GM12878 (cell line): ENCODE results near the gene CALR. TPM values are rescaled to one million over a fixed set of nuclear protein-coding genes. Genes with fewer than 3 reads are reported as not detected.

Experiments
- ATAC-seq: fragments of 200-7000 bp; cut with Tn5 transposase; 3 replicates; pipeline ENCODE4 v1.9.1; 2020; ENCODE audit warnings: mild to moderate bottlenecking, moderate library complexity
- BruUV-seq: library from RNA; stranded (reverse); fragments of 400-500 nt; replicated peaks from 2 replicates; lab custom pipeline; 2021; lab: Mats Ljungman, UMichigan
- CTCF ChIA-PET: fragments of 300-600 bp; sonication (Branson Sonifier 250); formaldehyde crosslinking; extraction: SDS; loops from one replicate; lab custom pipeline; 2021; ENCODE audit warnings: inconsistent platforms; lab: Yijun Ruan, JAX
- POLR2A ChIA-PET: fragments of 350-600 bp; formaldehyde crosslinking; extraction: SDS; loops from one replicate; lab custom pipeline; 2021; ENCODE audit warnings: inconsistent platforms; lab: Charles Lee
- RAD21 ChIA-PET: fragments of 300-600 bp; sonication (Branson Sonifier 250); formaldehyde crosslinking; loops from one replicate; lab custom pipeline; 2023; ENCODE audit warnings: antibody characterized with exemption; ENCODE audit not compliant: unreplicated experiment; lab: Charles Lee
- SMC1A ChIA-PET: fragments of 300-600 bp; sonication (Branson Sonifier 250); formaldehyde crosslinking; loops from one replicate; lab custom pipeline; 2023; ENCODE audit not compliant: unreplicated experiment, uncharacterized antibody; lab: Charles Lee
- DNase-seq: peaks from one replicate; pipeline ENCODE4 v3.0.0-alpha.2; 2011; ENCODE audit warnings: low read depth, low spot score
- FAIRE-seq: peaks from 3 replicates; lab custom pipeline; 2011; peaks lifted over from hg19 to GRCh38; lab: Jason Lieb, UNC
- H2AFZ ChIP-seq: 2 replicates; pipeline ENCODE4 v1.6.0; 2011; ENCODE audit warnings: low read depth, low read length, control low read depth; ENCODE audit not compliant: control insufficient read depth
- H3K27ac ChIP-seq: 2 replicates; pipeline ENCODE4 v1.5.1; 2011; ENCODE audit warnings: control low read depth; ENCODE audit not compliant: control insufficient read depth, insufficient read depth
- H3K27me3 ChIP-seq, 2 experiments: replicated peaks in 1 of 2; 2 replicates each; pipeline versions ENCODE4 v1.6.0 to v1.6.1; 2011; ENCODE audit warnings: low read length in 1 of 2; ENCODE audit not compliant: control insufficient read depth in 2 of 2, insufficient read depth in 2 of 2
- H3K36me3 ChIP-seq, 2 experiments: 2 replicates each; pipeline ENCODE4 v1.5.1; 2011; ENCODE audit warnings: low read length in 1 of 2; ENCODE audit not compliant: control insufficient read depth in 2 of 2, insufficient read depth in 2 of 2
- H3K4me1 ChIP-seq: 2 replicates; pipeline ENCODE4 v1.6.1; 2011; ENCODE audit warnings: mild to moderate bottlenecking, low read length, moderate library complexity, mixed read lengths; ENCODE audit not compliant: control insufficient read depth, insufficient read depth
- H3K4me2 ChIP-seq: 2 replicates; pipeline ENCODE4 v1.6.0; 2011; ENCODE audit warnings: control low read depth; ENCODE audit not compliant: control insufficient read depth, insufficient read depth
- H3K4me3 ChIP-seq: fragments of 200-600 bp; sonication (generic); 2 replicates; pipeline ENCODE4 v1.5.1; 2016
- H3K79me2 ChIP-seq: 2 replicates; pipeline ENCODE4 v1.6.0; 2011; ENCODE audit warnings: low read length; ENCODE audit not compliant: control insufficient read depth, insufficient read depth
- H3K9ac ChIP-seq: 2 replicates; pipeline ENCODE4 v1.8.0; 2011; ENCODE audit warnings: low read length, control low read depth, mixed read lengths; ENCODE audit not compliant: control insufficient read depth, insufficient read depth
- H3K9me3 ChIP-seq: replicated peaks from 3 replicates; pipeline ENCODE4 v1.5.1; 2011; ENCODE audit warnings: mild to moderate bottlenecking, low read length; ENCODE audit not compliant: control insufficient read depth, insufficient read depth
- H4K20me1 ChIP-seq: 2 replicates; pipeline ENCODE4 v1.6.0; 2011; ENCODE audit not compliant: control insufficient read depth, insufficient read depth
- BMI1 ChIP-seq: fragments of 450-650 bp; IDR thresholded peaks from 2 replicates; pipeline ENCODE4 v1.6.1; 2016; ENCODE audit warnings: mild to moderate bottlenecking, moderate library complexity, borderline replicate concordance
- CHD4 ChIP-seq: fragments of 200-600 bp; sonication (generic); IDR thresholded peaks from 2 replicates; pipeline ENCODE4 v1.6.1; 2016; ENCODE audit warnings: mild to moderate bottlenecking
- DPF2 ChIP-seq: fragments of 450-650 bp; IDR thresholded peaks from 2 replicates; pipeline ENCODE4 v1.6.1; 2017; ENCODE audit warnings: mild to moderate bottlenecking
- HDAC6 ChIP-seq: fragments of 200-600 bp; sonication (generic); IDR thresholded peaks from one replicate; pipeline ENCODE4 v1.8.0; 2017; ENCODE audit warnings: antibody characterized with exemption; ENCODE audit not compliant: unreplicated experiment
- IKZF2 ChIP-seq, 2 experiments: fragments of 450-650 bp; IDR thresholded peaks; 2 replicates each; pipeline ENCODE4 v1.6.1; 2017; ENCODE audit warnings: mild to moderate bottlenecking in 2 of 2, moderate library complexity in 2 of 2
- IRF4 ChIP-seq: IDR thresholded peaks from 2 replicates; pipeline ENCODE4 v1.6.1; 2011; ENCODE audit warnings: low read depth, low read length
- NR2F1 ChIP-seq: fragments of 450-650 bp; conservative IDR thresholded peaks from 2 replicates; pipeline ENCODE4 v1.6.1; 2017; ENCODE audit warnings: mild to moderate bottlenecking
- NRF1 ChIP-seq: conservative IDR thresholded peaks from 2 replicates; pipeline ENCODE4 v1.6.1; 2011; ENCODE audit warnings: mild to moderate bottlenecking, low read depth, low read length, improper control_type of control experiment
- POU2F2 ChIP-seq: IDR thresholded peaks from 3 replicates; pipeline ENCODE4 v1.6.1; 2011; ENCODE audit warnings: low read depth, mild to moderate bottlenecking, low read length, borderline replicate concordance
- STAT3 ChIP-seq: IDR thresholded peaks from 2 replicates; pipeline ENCODE4 v1.6.1; 2011; ENCODE audit warnings: low read depth, low read length, improper control_type of control experiment
- WGBS: methylation state at CpG from one replicate; pipeline ENCODE4 v1.1.6; 2016; ENCODE audit warnings: low lambda C conversion rate; ENCODE audit not compliant: insufficient replicate concordance, insufficient coverage; ENCODE audit errors: missing lambda C conversion rate; 5-methylcytosine and 5-hydroxymethylcytosine counted together
- in situ Hi-C: fragments of 300-500 bp; cut with MboI; formaldehyde crosslinking; loops from 9 replicates; pipeline ENCODE4 v1.14.3; 2018; ENCODE audit warnings: mixed read lengths
- intact Hi-C: fragments of 100-400 bp; cut with micrococcal nuclease; formaldehyde crosslinking; loops from one replicate; pipeline ENCODE4 v1.14.2; 2022; ENCODE audit not compliant: unreplicated experiment
- polyA plus RNA-seq, 11 experiments: library from polyadenylated mRNA; depleted of rRNA in 4 of 11; unstranded in 6 of 11; stranded (reverse) in 5 of 11; fragments of >200 nt; fragmentation: Nextera tagmentation in 4 of 11; fragmentation: Illumina TruSeq in 1 of 11; extraction: Ambion mirVana in 4 of 11; extraction: Trizol in 1 of 11; gene quantifications; 1 replicate in 1 of 11; 2 replicates in 10 of 11; pipeline versions ENCODE4 v1.2.1 to v1.2.3, GENCODE V29; 2011 to 2016; ENCODE audit warnings: inconsistent platforms in 2 of 11, missing spikeins in 2 of 11, low read depth in 1 of 11
- total RNA-seq, 4 experiments: library from RNA; depleted of rRNA in 3 of 4; stranded (reverse); fragments of >200 nt in 3 of 4; fragmentation: Illumina TruSeq in 1 of 4; extraction: Trizol in 1 of 4; gene quantifications; 2 replicates each; pipeline versions ENCODE4 v1.2.1 to v1.2.3, GENCODE V29; 2013 to 2021
- TF ChIP-seq, protein P1 (sequence below): IDR thresholded peaks from 2 replicates; pipeline ENCODE4 v1.6.1; 2011; ENCODE audit warnings: borderline replicate concordance, low read depth, mild to moderate bottlenecking, moderate library complexity, low read length; ENCODE audit not compliant: insufficient read depth, poor library complexity, severe bottlenecking
- TF ChIP-seq, protein P2 (sequence below): fragments of 450-650 bp; IDR thresholded peaks from 2 replicates; pipeline ENCODE4 v1.6.1; 2016; ENCODE audit warnings: mild to moderate bottlenecking, moderate library complexity, borderline replicate concordance
- TF ChIP-seq, protein P3 (sequence below): IDR thresholded peaks from 2 replicates; pipeline ENCODE4 v1.6.1; 2012; ENCODE audit warnings: mild to moderate bottlenecking, low read depth, low read length

The CALR gene
- total and polyA plus RNA-seq, 10 of the 15 experiments (the other 5 are each of a cell fraction or from before 2014, with no cell fraction given) = 202 to 1,451 (median 749) TPM

DNA sequence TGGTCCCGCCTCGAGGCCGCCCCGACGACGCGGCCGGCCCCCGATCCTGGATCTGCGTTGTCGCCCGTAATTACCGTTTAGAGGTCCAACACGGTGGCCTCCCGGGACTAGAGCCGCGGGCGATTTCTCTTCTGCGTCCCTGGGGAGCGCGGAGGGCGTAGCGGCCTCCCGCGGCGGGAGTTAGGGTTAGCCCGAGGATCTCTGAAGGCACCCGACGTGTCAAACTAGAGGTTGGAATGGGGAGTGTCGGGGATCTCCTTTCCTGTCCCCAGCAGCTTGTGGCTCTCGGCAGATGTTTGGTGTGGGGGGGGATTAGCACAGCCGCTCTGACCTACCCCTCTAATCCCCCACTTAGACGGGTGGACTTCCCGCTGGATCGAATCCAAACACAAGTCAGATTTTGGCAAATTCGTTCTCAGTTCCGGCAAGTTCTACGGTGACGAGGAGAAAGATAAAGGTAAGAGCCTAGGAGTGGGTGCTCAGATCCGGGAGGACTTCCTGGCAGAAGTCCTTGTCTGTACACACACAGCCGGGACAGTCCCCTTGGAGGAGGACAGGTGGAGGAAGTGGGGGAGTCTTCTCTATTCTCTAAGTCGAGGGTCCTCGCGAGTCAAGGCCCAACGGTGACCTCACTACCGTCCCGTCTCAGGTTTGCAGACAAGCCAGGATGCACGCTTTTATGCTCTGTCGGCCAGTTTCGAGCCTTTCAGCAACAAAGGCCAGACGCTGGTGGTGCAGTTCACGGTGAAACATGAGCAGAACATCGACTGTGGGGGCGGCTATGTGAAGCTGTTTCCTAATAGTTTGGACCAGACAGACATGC is 581 bp downstream of the CALR start:
- Histone ChIP-seq H3K4me2 (peak overlapping the region; percentile 78), H3K79me2 (peaks cover 51% of the 10 kb centered on the region), H4K20me1 (peaks cover 12% of the 10 kb centered on the region; the same call in 1 of the 2 replicates), H3K9me3 (no peaks in the 10 kb centered on the region), H3K27me3 (no peaks in the 10 kb centered on the region), H3K27ac (peak overlapping the region; percentile 88), H2AFZ (peak overlapping the region; percentile 18; the same call in 1 of the 2 replicates), H3K4me3 (peak overlapping the region; percentile 90), H3K4me1 (peaks cover 53% of the 10 kb centered on the region), H3K36me3 (peaks cover 20 to 34% of the 10 kb centered on the region in 2 experiments), H3K9ac (peak overlapping the region; percentile 99)
- ChIA-PET CTCF (interaction anchor here (1.0 kb wide), 1 partner anchor 39 kb away, joined by 4 read pairs; no protein-coding TSS in a partner anchor), SMC1A (interaction anchor here (0.7 to 1.5 kb wide), 5 partner anchors 20 to 269 kb away, joined by 3 to 5 read pairs (median 4); partner anchors contain the start of gene GCDH), POLR2A (interaction anchor here (1.1 to 3.1 kb wide), 3 partner anchors 15 to 46 kb away, joined by 3 to 11 read pairs (median 11); no protein-coding TSS in a partner anchor), RAD21 (interaction anchor here (0.8 kb wide), 1 partner anchor 26 kb away, joined by 3 read pairs; no protein-coding TSS in a partner anchor)
- intact Hi-C loops = loop anchor here (1.0 to 5.0 kb wide), 2 partner anchors 54 to 152 kb away; no protein-coding TSS in a partner anchor
- BruUV-seq = no TSS peak
- 1% methylated on average over 54 of the region's 54 CpGs for WGBS
- ATAC-seq (peak; percentile 9), DNase-seq (no peak), FAIRE-seq (peak; percentile 69)
- in situ Hi-C loops = no loop called here
- TF ChIP-seq IKZF2 (IDR thresholded peaks at IDR 0.05) (0 out of 4 replicates have a peak, but pooled peaks of 1 of the 2 experiments have one; percentile 19), BMI1 (no peak), NR2F1 (no peak), HDAC6 (peak; percentile 14), NRF1 (no peak), STAT3 (no peak), CHD4 (no peak), POU2F2 (no peak), DPF2 (0 out of 2 replicates have a peak, but pooled peaks have one; percentile 18), IRF4 (no peak)
- TF ChIP-seq, protein P1, sequence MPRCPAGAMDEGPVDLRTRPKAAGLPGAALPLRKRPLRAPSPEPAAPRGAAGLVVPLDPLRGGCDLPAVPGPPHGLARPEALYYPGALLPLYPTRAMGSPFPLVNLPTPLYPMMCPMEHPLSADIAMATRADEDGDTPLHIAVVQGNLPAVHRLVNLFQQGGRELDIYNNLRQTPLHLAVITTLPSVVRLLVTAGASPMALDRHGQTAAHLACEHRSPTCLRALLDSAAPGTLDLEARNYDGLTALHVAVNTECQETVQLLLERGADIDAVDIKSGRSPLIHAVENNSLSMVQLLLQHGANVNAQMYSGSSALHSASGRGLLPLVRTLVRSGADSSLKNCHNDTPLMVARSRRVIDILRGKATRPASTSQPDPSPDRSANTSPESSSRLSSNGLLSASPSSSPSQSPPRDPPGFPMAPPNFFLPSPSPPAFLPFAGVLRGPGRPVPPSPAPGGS = no peak
- TF ChIP-seq, protein P2, sequence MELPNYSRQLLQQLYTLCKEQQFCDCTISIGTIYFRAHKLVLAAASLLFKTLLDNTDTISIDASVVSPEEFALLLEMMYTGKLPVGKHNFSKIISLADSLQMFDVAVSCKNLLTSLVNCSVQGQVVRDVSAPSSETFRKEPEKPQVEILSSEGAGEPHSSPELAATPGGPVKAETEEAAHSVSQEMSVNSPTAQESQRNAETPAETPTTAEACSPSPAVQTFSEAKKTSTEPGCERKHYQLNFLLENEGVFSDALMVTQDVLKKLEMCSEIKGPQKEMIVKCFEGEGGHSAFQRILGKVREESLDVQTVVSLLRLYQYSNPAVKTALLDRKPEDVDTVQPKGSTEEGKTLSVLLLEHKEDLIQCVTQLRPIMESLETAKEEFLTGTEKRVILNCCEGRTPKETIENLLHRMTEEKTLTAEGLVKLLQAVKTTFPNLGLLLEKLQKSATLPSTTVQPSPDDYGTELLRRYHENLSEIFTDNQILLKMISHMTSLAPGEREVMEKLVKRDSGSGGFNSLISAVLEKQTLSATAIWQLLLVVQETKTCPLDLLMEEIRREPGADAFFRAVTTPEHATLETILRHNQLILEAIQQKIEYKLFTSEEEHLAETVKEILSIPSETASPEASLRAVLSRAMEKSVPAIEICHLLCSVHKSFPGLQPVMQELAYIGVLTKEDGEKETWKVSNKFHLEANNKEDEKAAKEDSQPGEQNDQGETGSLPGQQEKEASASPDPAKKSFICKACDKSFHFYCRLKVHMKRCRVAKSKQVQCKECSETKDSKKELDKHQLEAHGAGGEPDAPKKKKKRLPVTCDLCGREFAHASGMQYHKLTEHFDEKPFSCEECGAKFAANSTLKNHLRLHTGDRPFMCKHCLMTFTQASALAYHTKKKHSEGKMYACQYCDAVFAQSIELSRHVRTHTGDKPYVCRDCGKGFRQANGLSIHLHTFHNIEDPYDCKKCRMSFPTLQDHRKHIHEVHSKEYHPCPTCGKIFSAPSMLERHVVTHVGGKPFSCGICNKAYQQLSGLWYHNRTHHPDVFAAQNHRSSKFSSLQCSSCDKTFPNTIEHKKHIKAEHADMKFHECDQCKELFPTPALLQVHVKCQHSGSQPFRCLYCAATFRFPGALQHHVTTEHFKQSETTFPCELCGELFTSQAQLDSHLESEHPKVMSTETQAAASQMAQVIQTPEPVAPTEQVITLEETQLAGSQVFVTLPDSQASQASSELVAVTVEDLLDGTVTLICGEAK = no peak; the same call in 1 of the 2 replicates
- TF ChIP-seq, protein P3, sequence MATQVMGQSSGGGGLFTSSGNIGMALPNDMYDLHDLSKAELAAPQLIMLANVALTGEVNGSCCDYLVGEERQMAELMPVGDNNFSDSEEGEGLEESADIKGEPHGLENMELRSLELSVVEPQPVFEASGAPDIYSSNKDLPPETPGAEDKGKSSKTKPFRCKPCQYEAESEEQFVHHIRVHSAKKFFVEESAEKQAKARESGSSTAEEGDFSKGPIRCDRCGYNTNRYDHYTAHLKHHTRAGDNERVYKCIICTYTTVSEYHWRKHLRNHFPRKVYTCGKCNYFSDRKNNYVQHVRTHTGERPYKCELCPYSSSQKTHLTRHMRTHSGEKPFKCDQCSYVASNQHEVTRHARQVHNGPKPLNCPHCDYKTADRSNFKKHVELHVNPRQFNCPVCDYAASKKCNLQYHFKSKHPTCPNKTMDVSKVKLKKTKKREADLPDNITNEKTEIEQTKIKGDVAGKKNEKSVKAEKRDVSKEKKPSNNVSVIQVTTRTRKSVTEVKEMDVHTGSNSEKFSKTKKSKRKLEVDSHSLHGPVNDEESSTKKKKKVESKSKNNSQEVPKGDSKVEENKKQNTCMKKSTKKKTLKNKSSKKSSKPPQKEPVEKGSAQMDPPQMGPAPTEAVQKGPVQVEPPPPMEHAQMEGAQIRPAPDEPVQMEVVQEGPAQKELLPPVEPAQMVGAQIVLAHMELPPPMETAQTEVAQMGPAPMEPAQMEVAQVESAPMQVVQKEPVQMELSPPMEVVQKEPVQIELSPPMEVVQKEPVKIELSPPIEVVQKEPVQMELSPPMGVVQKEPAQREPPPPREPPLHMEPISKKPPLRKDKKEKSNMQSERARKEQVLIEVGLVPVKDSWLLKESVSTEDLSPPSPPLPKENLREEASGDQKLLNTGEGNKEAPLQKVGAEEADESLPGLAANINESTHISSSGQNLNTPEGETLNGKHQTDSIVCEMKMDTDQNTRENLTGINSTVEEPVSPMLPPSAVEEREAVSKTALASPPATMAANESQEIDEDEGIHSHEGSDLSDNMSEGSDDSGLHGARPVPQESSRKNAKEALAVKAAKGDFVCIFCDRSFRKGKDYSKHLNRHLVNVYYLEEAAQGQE = no peak
